IMR-90 (cell line): ENCODE data around the gene PTBP1.
"Not testable (repeated sequence)": the region's sequence is repeated elsewhere in the genome, so short reads cannot be mapped to it uniquely, and the experiment has no call there.

Source experiments
- BHLHE40 ChIP-seq: fragments of 150-350 bp; IDR thresholded peaks from 2 replicates; pipeline ENCODE4 v1.6.1; 2016; ENCODE audit warnings: mild to moderate bottlenecking, low read depth, low read length
- CEBPB ChIP-seq: IDR thresholded peaks from 2 replicates; pipeline ENCODE4 v1.6.1; 2012; ENCODE audit warnings: low read depth, low read length, improper control_type of control experiment
- CTCF ChIP-seq: conservative IDR thresholded peaks from 2 replicates; pipeline ENCODE4 v1.5.1; 2012; ENCODE audit warnings: mild to moderate bottlenecking, low read depth, low read length, improper control_type of control experiment
- FOS ChIP-seq: fragments of 150-350 bp; IDR thresholded peaks from 2 replicates; pipeline ENCODE4 v1.6.1; 2016; ENCODE audit warnings: low read depth, low read length
- MAFK ChIP-seq: IDR thresholded peaks from 2 replicates; pipeline ENCODE4 v1.6.1; 2012; ENCODE audit warnings: low read depth, low read length, improper control_type of control experiment
- MAZ ChIP-seq: IDR thresholded peaks from 2 replicates; pipeline ENCODE4 v1.6.1; 2012; ENCODE audit warnings: low read depth, mild to moderate bottlenecking, low read length, improper control_type of control experiment, moderate library complexity, borderline replicate concordance
- MXI1 ChIP-seq: IDR thresholded peaks from 2 replicates; pipeline ENCODE4 v1.6.1; 2012; ENCODE audit warnings: low read depth, mild to moderate bottlenecking, low read length, moderate library complexity, borderline replicate concordance
- NFE2L2 ChIP-seq: fragments of 150-350 bp; IDR thresholded peaks from 2 replicates; pipeline ENCODE4 v1.6.1; 2016; ENCODE audit warnings: low read depth, mild to moderate bottlenecking, low read length
- POLR2A ChIP-seq: IDR thresholded peaks from 2 replicates; pipeline ENCODE4 v1.6.1; 2012; ENCODE audit warnings: mild to moderate bottlenecking, low read depth, low read length
- RAD21 ChIP-seq: IDR thresholded peaks from 2 replicates; pipeline ENCODE4 v1.6.1; 2012; ENCODE audit warnings: low read length, improper control_type of control experiment
- RCOR1 ChIP-seq: IDR thresholded peaks from 2 replicates; pipeline ENCODE4 v1.6.1; 2012; ENCODE audit warnings: mild to moderate bottlenecking, low read length, improper control_type of control experiment; ENCODE audit not compliant: insufficient replicate concordance
- RFX5 ChIP-seq: IDR thresholded peaks from 2 replicates; pipeline ENCODE4 v1.8.0; 2012; ENCODE audit warnings: low read depth, mild to moderate bottlenecking, low read length, moderate library complexity
- USF2 ChIP-seq: fragments of 150-350 bp; IDR thresholded peaks from 2 replicates; pipeline ENCODE4 v1.6.1; 2017; ENCODE audit warnings: mild to moderate bottlenecking, antibody characterized with exemption, low read length, low read depth

DNA sequence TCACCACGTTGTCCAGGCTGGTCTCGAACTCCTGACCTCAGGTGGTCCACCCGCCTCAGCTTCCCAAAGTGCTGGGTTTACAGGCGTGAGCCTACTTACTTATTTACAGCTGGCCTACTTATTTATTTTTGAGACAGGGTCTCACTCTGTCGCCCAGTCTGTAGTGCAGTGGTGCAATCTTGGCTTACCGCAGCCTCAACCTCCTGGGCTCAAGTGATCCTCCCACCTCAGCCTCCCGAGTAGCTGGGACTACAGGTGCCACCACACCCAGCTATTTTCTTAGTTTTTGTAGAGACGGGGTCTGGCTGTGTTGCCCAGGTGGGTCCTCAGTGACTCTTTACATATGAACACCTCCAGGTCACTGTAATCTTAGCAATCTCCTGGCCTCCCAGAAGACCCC, 51.9 kb downstream of the PTBP1 start:
- TF ChIP-seq CTCF, MAFK, POLR2A, FOS, USF2, RCOR1, RFX5, BHLHE40, MXI1, MAZ, NFE2L2, RAD21, CEBPB: not testable (repeated sequence)
